Esophagus muscularis mucosa (tissue), 4 donors: ENCODE measurements around the gene PPP1R37.

Experiments used
- CTCF ChIP-seq, 3 experiments: fragments of 200-600 bp in 2 of 3; fragments of 450-650 bp in 1 of 3; sonication (generic) in 2 of 3; IDR thresholded peaks; one replicate each; pipeline ENCODE4 v1.5.1; 2017 to 2019; ENCODE audit warnings: antibody characterized with exemption in 3 of 3, mild to moderate bottlenecking in 2 of 3, moderate library complexity in 1 of 3
- EP300 ChIP-seq: sonication (generic); formaldehyde crosslinking; IDR thresholded peaks from one replicate; pipeline ENCODE4 v1.6.1; 2017; ENCODE audit warnings: antibody characterized with exemption
- POLR2A ChIP-seq: fragments of 450-650 bp; IDR thresholded peaks from one replicate; pipeline ENCODE4 v1.6.1; 2017; ENCODE audit warnings: antibody characterized with exemption, moderate library complexity, mild to moderate bottlenecking, low read depth
- POLR2AphosphoS5 ChIP-seq, 2 donors: sonication (generic); formaldehyde crosslinking; IDR thresholded peaks; one replicate each; pipeline ENCODE4 v1.6.1; 2017; ENCODE audit warnings: antibody characterized with exemption in 2 of 2

GRCh38 chr19:45153339-45154063 is 60.5 kb downstream of the PPP1R37 start:
- TF ChIP-seq CTCF (IDR thresholded peaks at IDR 0.05) (no peak), POLR2AphosphoS5 (IDR thresholded peaks at IDR 0.05) (peak in 1 of 2 donors; percentile 49), POLR2A (no peak), EP300 (no peak)
